ENCODE measurements around the gene CD248.
"Not testable (repeated sequence)": the region's sequence is repeated elsewhere in the genome, so short reads cannot be mapped to it uniquely, and the experiment has no call there.

DNA sequence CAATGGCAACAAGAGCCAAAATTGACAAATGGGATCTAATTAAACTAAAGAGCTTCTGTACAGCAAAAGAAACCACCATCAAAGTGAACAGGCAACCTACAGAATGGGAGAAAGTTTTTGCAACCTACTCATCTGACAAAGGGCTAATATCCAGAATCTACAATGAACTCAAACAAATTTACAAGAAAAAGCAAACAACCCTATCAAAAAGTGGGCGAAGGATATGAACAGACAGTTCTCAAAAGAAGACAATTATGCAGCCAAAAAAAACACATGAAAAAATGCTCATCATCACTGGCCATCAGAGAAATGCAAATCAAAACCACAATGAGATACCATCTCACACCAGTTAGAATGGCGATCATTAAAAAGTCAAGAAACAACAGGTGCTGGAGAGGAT is 3.4 kb upstream of the CD248 start:
- not testable (repeated sequence) for TF ChIP-seq SUZ12 (IDR thresholded peaks at IDR 0.05); FOXM1 (IDR thresholded peaks at IDR 0.05; ENCODE audit: borderline replicate concordance); BHLHE40 (IDR thresholded peaks at IDR 0.05; ENCODE audit: borderline replicate concordance); TARDBP (IDR thresholded peaks at IDR 0.05); ARNT (IDR thresholded peaks at IDR 0.05); FOXA1 (IDR thresholded peaks at IDR 0.05); NFRKB (IDR thresholded peaks at IDR 0.05); SP1 (IDR thresholded peaks at IDR 0.05); LEF1 (IDR thresholded peaks at IDR 0.05; ENCODE audit: borderline replicate concordance)
